HL-60/S4 treated with retinoic acid at 250 ng/mL for 4 days and 3 days (cell line): ENCODE data around the gene TMEM163.
"Not testable (repeated sequence)": the region's sequence is repeated elsewhere in the genome, so short reads cannot be mapped to it uniquely, and the experiment has no call there.

Experiments used
- in situ Hi-C: fragments of 300-500 bp; cut with MboI; formaldehyde crosslinking; loops from 2 replicates; pipeline ENCODE4 v1.7.0; 2022; ENCODE audit warnings: low sequenced_read_pairs

TMEM163 gene

DNA sequence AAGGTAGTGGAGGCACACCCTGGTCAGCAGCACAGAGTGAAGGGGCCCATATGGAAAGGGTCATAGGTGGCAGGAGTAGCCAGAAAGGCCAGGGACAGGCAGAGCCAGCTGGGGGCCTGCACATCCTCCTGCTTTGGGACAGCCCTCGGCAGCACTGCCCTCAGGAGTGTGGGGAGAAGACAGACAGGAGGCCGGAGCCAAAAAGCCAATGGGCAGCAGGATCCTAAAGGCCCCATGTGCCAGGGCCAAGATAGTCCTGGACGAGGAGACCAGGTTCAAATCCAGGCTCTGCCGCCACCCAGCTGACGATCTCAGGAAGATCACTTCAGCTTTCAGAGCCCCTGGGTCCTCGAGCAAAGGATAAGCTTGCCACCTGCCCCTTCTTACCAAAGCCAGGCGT is 220.1 kb downstream of the TMEM163 start:
- in situ Hi-C loops = no loop called here

GRCh38 chr2:134493797-134494196 is 225.0 kb downstream of the TMEM163 start:
- in situ Hi-C loops = no loop called here

- in situ Hi-C loops = no loop called here
Observed at GRCh38 chr2:134491771-134492441, 226.9 kb downstream of the TMEM163 start.

GRCh38 chr2:134491022-134491421 is 227.8 kb downstream of the TMEM163 start:
- in situ Hi-C loops = no loop called here

DNA sequence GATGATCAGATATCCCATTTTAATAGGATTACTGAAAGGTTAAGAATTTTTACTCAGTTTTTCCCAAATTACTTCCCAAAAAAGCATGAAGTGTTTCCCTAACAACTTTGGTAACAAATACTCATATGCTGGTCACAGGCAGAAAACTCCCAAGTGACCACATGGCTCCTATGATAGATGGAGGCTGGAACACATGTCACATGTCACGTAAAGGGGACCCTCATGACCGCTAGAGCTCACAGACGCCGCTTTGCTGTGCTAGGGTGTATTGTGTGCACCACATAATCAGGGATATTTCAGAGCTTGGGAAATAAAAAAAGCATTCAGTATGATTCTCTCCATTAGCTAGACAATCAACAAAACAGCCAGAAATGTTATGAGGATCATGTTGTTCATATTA is 228.2 kb downstream of the TMEM163 start:
- in situ Hi-C loops = no loop called here

GRCh38 chr2:134489732-134490384 is 228.9 kb downstream of the TMEM163 start:
- in situ Hi-C loops = no loop called here

- in situ Hi-C loops = no loop called here
Observed at GRCh38 chr2:134482766-134483340, 235.9 kb downstream of the TMEM163 start.

DNA sequence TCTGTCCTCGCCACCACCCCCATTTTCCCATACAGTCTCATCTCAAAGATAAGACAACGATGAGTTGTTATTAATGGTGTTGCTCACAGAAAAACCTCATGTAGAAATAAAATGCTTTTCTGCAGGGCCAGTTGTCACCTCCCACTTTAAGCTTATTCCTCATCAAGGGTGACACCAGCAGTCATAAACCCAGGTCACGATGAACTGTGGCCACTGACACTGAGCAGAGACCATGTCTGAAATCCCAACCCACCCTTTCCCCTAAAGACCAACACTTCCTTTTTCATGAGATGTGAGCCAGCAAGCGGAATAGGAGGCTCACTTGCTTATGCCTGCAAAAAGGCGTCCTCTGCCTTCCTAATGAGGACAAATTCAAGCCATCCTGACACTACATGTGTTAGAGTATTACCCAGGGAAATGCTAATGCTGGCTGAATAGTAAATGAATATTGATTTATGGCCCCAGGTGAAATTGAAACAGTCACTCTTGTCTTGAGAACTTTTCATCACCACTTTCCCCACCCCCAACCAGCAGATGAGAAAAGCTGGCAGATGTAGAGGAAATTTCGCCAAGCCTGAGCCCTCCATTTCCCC is 236.6 kb downstream of the TMEM163 start:
- in situ Hi-C loops = no loop called here

- in situ Hi-C loops = no loop called here
Observed at GRCh38 chr2:134479696-134480330, 239.0 kb downstream of the TMEM163 start.

DNA sequence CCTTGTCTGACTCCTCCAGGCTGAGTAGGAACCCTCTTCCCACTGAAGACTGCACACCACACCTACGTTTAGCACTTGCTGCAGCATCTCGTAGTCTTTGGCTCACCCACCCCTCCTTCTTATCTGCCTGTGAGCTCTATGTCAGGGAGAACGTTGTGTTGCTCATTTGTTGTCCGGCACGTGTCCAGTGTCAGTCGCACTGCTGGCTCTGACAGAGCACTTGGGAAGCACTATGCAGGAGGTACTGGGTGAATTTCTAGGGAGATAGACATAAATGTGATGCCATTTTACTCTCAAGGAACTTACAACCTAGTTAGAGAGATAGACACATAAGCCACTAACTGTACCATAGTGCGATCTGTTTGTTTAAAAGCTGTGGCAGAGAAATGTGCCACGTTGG is 241.8 kb downstream of the TMEM163 start:
- in situ Hi-C loops = not testable (repeated sequence)

- in situ Hi-C loops = no loop called here
Observed at GRCh38 chr2:134470561-134471168, 248.1 kb downstream of the TMEM163 start.

GRCh38 chr2:134469516-134470115 is 249.2 kb downstream of the TMEM163 start:
- in situ Hi-C loops = no loop called here

DNA sequence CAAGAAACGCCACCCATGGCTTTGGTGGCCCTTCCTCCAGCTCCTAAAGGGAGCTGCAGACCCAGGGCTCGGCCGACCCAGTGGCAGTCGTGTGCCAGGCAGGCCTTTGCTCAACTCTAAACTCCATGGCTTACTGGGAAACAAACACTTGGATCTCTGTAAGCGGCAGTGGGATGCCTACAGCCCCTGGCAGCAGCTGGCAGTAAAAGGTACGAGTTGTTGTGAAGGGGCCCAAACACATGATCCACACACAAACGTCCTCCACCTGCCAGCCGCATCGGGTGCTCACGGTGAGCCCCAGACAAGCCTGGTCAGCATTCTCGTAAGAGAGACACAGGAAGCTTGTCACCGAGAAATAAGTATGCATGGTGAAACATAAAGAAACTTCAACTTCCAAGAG is 250.0 kb downstream of the TMEM163 start:
- in situ Hi-C loops = no loop called here

DNA sequence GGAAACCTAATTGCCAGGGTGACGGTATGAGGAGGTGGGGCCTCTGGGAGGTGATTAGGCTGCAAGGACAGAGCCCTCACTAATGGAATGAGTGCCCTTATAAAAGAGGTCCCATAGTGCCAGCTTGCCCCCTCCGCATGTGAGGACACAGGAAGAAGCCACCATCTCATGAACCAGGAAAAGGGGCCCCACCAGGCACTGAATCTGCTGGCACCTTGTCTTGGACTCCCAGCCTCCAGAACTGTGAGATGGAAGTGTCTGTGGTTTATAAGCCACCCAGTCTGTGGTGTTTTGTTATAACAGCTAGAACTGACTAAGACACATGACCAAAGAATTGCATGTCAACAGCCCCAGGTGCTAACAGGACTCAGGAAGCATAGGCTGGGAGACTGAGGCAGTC is 250.6 kb downstream of the TMEM163 start:
- in situ Hi-C loops = no loop called here

DNA sequence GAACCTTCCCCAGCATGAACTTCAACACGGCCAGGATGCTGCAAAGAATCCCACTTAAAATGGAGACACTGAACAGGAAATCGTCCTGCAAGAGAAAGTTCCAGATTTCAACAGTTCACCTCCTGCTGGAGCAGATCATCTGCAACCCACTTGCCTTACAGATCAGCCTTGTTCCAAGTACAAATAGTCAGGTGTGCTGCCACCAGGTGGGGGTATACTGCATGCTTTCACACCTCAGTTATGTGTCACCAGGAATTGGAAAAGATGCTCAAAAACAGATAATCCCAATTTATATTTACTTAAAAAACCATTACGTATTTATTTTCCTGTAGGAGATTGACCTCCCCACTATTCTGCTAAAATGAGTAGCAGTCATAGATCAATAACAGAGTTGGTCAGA is 252.7 kb downstream of the TMEM163 start:
- in situ Hi-C loops = no loop called here

GRCh38 chr2:134465228-134466105 is 253.3 kb downstream of the TMEM163 start:
- in situ Hi-C loops = no loop called here

GRCh38 chr2:134463699-134464022 is 255.1 kb downstream of the TMEM163 start:
- in situ Hi-C loops = no loop called here

DNA sequence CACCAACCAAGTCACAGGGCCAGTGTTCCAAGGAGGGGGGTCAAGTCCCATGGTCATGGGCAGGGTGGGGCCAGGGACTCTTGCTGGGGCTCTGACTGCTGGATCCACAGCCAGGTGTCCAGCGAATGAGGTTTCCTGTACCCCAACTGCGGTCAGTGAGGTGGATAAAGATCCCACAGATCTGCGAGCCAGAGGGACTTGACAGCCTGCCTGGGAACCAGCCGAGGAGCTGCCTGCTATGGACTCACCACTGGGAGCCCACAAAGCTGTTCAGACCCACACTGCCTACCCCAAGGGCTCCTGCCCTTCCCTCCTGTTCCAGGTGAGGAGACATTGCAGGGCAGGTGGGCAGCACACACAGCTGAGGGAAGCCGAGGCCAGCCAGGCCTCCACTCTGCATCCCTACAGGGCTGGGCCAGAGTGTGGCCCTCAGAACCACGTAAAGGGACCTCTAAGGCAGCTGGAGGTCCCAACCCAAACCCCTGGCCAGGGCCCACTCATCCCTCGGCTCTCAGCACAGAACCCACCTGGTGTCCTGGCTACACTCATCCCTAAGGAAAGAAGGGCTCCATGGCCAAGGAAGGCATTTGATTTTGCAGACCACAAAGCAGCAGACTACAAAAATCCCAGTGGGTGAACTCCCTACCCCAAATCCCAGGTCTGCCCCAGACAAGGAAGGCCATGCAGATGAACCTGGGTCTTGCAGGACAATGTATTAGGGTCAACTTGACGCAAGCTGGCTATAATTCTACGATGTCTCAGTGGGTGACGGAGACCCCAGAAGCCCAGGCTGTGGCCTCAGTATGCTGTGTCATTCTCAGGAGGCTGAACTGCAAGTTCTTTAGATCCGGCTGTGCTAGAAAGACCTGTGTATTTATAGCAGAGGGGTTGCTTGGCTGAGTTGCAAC is 255.8 kb downstream of the TMEM163 start:
- in situ Hi-C loops = no loop called here

GRCh38 chr2:134462275-134462674 is 256.5 kb downstream of the TMEM163 start:
- in situ Hi-C loops = no loop called here
